ENCODE data around the gene XRRA1. TPM values are rescaled to one million over a fixed set of nuclear protein-coding genes. Genes with fewer than 3 reads are reported as not detected.
"Not testable (repeated sequence)": the region's sequence is repeated elsewhere in the genome, so short reads cannot be mapped to it uniquely, and the experiment has no call there.

The XRRA1 gene
- total RNA-seq: 7.0 TPM

DNA sequence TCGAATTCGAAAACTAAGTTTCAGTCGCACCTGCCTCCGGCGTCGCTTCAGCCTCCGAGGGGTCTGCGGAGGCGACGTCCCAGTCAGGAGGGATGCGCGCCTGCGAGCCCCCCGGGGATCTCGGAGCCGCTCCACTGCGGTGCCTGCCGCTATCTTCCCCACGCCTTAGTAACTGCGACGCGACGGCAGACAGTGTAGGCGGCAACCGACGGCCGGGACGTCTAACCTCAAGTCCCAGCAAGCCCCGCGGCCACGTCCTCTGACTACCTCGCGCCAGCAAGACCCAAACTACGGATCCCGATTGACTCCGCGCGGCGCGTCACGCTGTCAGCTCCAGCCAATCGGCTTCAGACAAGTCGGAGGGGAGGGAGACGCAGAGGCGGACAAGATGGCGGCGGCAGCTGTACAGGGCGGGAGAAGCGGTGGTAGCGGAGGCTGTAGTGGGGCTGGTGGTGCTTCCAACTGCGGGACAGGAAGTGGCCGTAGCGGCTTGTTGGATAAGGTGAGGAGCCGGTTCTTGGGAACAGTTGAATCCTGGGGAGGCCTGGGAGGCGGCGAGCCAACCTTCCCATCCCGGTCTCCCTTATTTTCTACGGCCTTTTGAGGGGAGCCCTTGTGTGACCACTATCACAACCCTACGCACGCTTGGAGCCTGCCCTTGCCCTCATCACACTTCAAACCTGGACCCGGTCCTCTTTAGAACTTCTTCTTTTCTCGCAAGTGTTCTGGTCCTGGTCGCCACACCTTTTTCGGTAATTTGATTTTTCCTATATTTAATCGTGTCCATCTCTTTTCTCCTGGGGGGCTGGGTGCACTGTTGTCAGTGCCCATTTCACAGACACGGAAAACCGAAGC lies at the start of gene XRRA1, which contains the start of gene SPCS2:
XRRA1 (minus strand) TSS at position 194 of the 855 bp plus-strand sequence. CDS start 8,213 bp downstream, outside the sequence.
SPCS2 (plus strand) TSS at position 369 of the 855 bp plus-strand sequence; CDS start at position 389, 20 bp downstream.
- peak; percentile 90 to 98 (median 98) for DNase-seq (ENCODE audit: low read depth in 2 of 3, low spot score in 2 of 3)

DNA sequence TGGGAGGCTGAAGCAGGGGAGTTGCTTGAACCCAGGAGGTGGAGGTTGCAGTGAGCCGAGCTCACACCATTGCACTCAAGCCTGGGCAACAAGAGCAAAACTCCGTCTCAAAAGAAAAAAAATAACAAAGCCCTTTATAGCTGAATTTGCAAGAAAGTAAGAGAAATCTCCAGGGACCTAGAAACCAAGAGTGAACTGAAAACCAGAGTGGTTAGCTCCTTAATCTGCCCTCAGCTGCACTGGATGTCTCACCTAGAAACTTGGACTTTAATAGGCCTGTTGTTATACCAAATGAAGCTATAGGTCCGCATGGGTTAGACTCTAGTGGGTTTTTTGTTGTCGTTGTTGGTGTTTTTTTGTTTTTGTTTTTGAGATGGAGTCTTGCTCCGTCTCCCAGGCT lies 44.0 kb upstream of the XRRA1 start:
- no peak for DNase-seq (ENCODE audit: low read depth in 2 of 3, low spot score in 2 of 3)

DNA sequence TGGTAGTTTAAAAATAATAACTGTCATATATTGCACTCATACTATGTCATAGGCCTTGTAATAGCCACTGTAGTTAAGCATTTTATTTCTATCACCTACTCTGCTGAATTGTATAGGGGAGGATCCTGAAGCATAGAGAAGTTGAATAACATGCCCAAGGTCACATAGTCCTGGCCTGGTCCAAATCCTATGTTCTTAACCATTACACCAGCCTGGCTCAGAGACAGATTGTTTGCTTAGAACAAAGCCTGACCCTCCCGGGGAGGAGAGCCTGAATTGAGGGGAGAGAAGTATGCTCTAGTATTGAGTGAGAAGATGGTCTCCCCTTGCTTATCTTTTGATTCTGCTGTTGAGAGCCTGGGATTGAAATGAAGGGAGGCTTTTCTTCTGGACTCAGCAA lies 42.0 kb upstream of the XRRA1 start:
- DNase-seq (ENCODE audit: low read depth in 2 of 3, low spot score in 2 of 3): no peak

DNA sequence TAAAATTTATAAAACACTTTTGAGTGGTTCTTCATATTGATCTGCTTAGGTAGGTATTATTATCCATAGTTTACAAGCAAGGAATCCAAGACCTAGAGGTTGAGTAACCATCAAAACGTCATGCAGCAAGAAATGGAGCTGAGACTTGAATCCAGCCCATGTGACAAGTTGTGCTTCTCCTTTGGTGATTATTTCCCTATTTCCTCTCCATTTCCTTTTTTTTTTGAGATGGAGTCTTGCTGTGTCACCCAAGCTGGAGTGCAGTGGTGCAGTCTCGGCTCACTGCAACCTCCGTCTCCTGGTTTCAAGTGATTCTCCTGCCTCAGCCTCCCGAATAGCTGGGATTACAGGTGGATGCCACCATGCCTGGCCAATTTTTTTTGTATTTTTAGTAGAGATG lies 41.3 kb upstream of the XRRA1 start:
- not testable (repeated sequence) for DNase-seq (ENCODE audit: low read depth in 2 of 3, low spot score in 2 of 3)

GRCh38 chr11:74989260-74989638 lies 40.4 kb upstream of the XRRA1 start:
- DNase-seq (ENCODE audit: low read depth in 2 of 3, low spot score in 2 of 3): peak; percentile 4 to 10 (median 6)

DNA sequence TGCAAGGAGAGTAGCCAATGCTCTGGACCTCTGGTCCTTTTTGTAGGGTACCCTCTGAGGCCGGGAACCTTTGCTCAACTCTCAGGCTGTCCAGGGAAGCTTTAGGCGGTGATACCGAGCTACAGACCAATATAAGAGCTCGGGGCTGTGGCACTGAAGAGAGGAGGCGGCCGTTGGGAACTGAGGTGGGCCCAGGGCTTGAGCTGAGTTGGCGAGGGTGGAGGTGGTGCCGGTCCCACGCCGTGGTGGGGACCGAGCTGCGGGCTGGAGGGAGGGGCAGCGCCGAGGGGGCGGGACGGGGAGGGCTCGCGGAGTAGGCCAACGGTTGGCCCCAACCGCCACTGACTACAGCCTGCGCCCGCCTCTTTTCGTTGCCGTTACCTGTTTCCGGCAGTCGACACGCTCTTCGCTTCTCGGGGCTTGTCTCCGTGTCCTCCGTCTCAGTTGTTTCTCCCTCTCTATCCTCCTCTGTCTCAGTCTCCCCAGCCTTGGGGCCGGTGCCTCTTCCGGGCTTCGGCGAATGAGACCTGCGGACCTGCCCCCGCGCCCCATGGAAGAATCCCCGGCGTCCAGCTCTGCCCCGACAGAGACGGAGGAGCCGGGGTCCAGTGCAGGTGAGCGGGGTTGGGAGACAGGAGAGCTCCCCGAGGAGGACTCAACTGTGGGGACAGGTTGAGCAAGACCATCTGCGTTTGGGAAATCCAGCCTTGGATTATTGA lies 39.8 kb upstream of the XRRA1 start, which contains the start of gene NEU3:
NEU3 (plus strand) TSS at position 393 of the 719 bp plus-strand sequence; CDS start at position 521, 128 bp downstream.
- DNase-seq (ENCODE audit: low read depth in 2 of 3, low spot score in 2 of 3): peak; percentile 54 to 88 (median 84)

DNA sequence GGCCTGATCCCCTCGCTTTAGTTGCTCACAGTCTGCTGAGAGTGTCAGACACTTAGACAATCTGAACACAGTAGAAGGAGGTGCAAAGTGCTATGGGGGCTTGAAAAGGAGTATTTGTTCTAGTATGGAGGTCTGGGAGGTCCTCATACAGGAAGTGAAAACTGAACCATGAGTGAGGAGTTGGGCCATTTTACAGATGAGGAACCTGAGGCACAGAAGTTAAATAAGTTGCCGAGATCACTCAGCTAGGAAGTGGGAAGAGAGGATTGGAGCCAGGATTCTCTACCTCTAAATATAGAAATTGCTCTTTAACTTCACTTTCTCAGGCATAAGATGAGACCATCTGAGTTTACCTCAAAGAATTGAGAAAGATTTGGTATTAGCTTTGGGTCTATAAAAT lies 35.8 kb upstream of the XRRA1 start:
- no peak for DNase-seq (ENCODE audit: low read depth in 2 of 3, low spot score in 2 of 3)

DNA sequence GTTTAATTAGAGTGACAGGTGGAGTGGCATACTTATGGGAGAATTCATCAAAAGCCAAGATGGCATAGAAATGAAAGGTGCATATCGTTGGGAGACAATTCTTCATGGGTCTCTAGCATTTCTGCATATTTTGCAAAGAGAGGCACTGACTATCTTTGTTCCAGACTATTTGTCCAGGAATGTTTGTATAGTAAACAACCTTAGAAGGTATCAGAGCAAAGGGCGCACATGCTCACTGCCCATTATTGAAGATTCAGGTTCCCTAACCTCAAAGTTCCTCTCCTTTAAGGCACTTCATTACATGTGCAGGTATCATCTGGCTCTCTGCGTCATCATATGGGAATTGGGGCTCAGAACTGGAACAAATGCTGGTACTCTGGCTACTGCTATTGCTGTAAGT lies 35.2 kb upstream of the XRRA1 start:
- DNase-seq (ENCODE audit: low read depth in 2 of 3, low spot score in 2 of 3): no peak

GRCh38 chr11:74981888-74982287 lies 33.0 kb upstream of the XRRA1 start:
- DNase-seq (ENCODE audit: low read depth in 2 of 3, low spot score in 2 of 3): no peak

GRCh38 chr11:74980634-74981033 lies 31.7 kb upstream of the XRRA1 start:
- no peak for DNase-seq (ENCODE audit: low read depth in 2 of 3, low spot score in 2 of 3)

GRCh38 chr11:74978041-74978440 lies 29.1 kb upstream of the XRRA1 start:
- no peak for DNase-seq (ENCODE audit: low read depth in 2 of 3, low spot score in 2 of 3)

- DNase-seq (ENCODE audit: low read depth in 2 of 3, low spot score in 2 of 3): no peak
Measured at GRCh38 chr11:74971424-74971823, 22.5 kb upstream of the XRRA1 start.

GRCh38 chr11:74970852-74971395 lies 22.0 kb upstream of the XRRA1 start:
- no peak for DNase-seq (ENCODE audit: low read depth in 2 of 3, low spot score in 2 of 3)

GRCh38 chr11:74966651-74967050 lies 17.8 kb upstream of the XRRA1 start:
- DNase-seq (ENCODE audit: low read depth in 2 of 3, low spot score in 2 of 3): no peak

- not testable (repeated sequence) for DNase-seq (ENCODE audit: low read depth in 2 of 3, low spot score in 2 of 3)
Measured at GRCh38 chr11:74960128-74960527, 11.2 kb upstream of the XRRA1 start.

- no peak for DNase-seq (ENCODE audit: low read depth in 2 of 3, low spot score in 2 of 3)
Measured at GRCh38 chr11:74957937-74958629, 9.2 kb upstream of the XRRA1 start.

GRCh38 chr11:74956397-74957015 lies 7.6 kb upstream of the XRRA1 start:
- no peak for DNase-seq (ENCODE audit: low read depth in 2 of 3, low spot score in 2 of 3)

- DNase-seq (ENCODE audit: low read depth in 2 of 3, low spot score in 2 of 3): no peak
Measured at GRCh38 chr11:74954199-74954598, 5.3 kb upstream of the XRRA1 start.

DNA sequence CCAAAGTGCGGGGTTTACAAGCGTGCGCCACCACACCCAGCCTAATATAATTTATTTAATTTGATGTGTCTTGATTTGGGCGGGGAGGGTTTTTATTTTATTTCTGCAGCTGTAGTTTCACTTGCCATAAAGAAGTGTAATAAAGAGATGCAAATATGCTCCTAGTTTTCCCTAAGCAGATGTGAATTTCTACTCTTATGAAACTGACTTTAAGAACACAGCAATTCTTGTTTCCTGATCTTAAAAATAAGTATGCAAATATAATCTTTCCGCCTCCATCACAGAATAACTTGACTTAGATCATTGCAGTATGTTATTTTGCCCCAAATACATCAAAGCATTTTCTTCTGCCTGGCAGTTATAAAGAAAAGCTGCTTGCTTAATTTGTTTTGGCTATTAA lies 4.6 kb upstream of the XRRA1 start:
- no peak for DNase-seq (ENCODE audit: low read depth in 2 of 3, low spot score in 2 of 3)

DNA sequence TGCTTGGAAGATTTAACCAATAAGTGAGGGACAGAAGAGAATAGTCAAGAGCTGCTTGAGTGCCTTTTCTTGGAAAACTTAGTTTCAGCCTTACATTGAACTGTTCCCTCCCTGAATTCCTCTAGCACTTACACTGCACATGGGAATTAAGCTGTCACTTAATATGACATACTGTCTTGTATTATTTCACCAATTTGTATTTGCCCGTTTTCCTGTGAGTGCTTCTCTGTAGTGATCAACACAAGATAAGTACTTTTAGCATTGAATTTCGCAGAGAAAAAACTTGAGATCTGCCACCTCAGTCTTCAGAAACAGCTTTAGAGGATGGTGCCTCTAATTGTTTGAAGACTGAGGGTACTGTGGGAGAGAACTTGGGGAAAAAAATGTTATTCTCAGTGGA lies 3.9 kb upstream of the XRRA1 start:
- no peak for DNase-seq (ENCODE audit: low read depth in 2 of 3, low spot score in 2 of 3)
